NK-92 (cell line): ENCODE data around the gene ACTR1B.
"Not testable (repeated sequence)": the region's sequence is repeated elsewhere in the genome, so short reads cannot be mapped to it uniquely, and the experiment has no call there.

Experiments
- DNase-seq: peaks from one replicate; lab custom pipeline; 2025; ENCODE audit not compliant: unreplicated experiment; lab: John Stamatoyannopoulos, UW

The ACTR1B gene

DNA sequence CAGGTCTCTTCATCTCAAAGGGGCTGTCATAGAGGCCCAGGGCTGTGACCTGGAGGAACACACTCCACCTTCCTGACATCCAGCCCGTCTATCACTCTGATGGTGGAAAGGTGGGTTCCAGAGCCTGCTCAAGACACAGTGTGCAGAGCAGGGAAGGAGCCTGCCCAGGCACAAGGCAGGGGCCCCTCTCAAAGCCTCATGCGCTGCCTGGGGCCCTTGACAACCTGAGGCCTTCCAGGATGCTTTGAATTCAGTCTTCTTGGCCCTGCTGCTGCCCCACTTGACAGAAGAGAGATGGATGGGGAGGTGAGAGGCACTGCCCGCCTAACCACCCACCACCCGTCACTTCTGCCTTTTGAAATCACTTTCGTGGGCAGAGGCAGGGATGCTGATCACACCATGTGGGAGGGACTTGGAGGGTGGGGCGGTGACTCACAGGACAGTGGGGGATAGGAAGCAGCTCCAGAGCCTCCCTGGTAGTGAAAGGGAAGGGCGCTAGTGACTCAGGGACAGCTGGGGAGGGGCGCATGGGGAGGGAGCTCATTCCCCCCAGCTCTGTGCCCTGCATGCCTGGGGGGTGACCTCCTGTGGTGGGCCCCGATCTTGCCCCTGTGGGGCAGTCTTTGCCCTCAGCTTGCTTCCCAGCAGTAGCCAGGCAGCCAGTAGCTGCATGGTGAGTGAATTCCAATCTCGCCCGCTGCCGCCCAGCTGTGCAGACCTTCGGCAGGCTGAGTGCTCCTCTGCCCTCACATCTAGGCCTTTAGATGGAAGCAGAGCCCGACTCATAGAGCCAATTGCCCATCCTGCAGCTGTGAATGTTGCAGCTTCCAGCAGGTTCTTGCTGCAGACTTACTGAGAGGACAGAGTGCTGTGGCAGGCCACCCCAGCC, 44.7 kb downstream of the ACTR1B start:
- DNase-seq: not testable (repeated sequence)

DNA sequence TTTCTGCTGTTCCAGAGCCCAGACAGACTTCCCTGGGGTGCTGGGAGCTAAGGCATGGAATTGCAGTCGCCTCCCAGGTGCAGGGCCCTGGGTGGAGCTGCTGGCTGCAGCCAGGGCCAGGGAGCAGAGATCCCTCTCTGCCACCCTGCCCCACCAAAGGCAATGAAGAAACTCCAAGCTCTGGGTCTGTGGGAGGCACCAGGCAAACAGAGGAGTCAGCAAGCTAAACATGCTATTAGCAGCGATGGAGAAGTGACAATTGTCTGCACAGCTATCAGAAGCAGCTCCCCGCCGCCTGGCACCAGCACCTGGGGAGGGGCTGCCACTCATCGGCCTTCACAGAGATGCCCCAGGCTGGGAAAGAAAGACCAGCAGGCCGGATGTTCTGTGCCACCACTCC, 45.9 kb downstream of the ACTR1B start:
- no peak for DNase-seq

DNA sequence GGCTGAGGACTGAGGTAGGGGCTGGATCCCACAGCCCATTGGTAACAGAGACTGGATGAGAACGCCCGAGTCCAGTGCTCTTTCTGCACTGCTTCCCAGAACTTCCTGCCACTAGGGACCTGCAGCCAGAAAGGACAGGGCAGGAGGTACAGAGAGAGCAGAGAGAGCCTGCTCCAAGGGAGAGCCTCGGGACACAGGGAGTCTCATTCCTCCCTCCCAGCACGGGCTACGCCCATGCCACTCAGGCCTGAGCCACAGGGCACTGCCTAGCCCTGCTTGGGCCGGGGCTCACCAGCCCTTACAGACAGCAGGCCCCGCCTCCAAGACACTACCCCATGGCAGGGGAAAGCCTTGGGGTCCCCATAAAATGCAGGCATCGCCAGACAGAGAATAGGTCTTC, 48.1 kb downstream of the ACTR1B start:
- not testable (repeated sequence) for DNase-seq

DNA sequence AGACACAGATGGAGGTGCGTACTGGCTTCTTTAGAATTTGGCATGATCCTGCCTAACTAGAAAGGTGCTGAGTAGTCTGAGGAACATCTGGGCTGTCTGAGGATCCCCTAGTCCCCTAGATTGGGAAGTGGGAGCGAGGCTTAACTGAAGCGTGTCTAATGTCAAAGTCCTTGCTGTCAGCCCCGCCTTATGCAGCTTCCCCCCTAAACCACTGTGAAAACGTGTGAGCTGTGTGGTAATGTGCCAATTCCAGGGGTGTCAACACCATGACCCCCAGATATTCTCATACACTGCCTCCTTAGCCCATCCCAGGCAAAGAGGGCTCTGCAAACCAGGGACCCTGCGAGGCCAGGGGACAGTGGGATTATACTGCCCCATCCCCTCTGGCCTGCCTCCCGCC, 51.9 kb downstream of the ACTR1B start:
- not testable (repeated sequence) for DNase-seq

DNA sequence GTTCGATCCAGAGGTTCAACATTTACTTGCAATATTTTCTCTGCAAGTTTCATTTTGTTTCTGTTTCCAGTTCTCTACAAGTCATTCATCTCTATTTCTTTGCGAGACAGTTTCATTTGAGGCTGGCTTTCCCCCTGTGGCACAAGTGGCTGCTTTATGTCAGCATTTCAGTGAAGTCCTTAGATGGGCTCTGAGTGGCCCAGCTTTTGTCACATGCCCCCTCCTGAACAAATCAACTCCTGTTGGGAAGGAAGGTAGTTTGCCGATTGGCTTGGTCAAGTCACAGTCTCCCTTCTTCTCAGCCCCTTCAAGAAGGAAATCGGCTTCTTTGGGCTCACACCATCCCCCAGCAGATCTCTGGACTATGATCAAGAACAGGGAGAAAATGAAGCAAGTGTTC, 55.1 kb downstream of the ACTR1B start:
- not testable (repeated sequence) for DNase-seq
